ENCODE results near the gene PPM1L.
A peak's percentile ranks its signal among the peaks of the same experiment; 100 is the strongest.

PPM1L gene

DNA sequence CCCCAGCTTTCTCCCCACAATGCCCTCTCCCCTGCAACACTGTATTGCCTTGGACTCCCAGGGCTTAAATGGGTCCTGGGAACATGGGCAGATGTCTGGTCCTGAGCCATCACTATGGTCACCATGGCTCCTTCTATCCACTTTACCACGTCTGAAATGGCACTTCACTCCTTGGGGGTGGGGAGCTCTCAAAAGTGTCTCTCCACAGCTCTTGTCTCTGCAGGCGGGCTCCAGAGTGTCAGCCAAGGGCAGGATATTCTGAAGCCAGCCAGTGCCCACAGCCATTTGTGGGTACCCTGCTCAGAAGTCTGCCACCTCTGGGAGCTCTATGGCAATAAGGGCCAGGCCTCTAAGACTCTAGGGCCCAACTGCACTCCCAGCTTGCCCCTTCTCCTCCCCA is 163.9 kb downstream of the PPM1L start:
- no peak for DNase-seq (ENCODE audit: extremely low read depth, low read depth)
- TF ChIP-seq, protein P1, sequence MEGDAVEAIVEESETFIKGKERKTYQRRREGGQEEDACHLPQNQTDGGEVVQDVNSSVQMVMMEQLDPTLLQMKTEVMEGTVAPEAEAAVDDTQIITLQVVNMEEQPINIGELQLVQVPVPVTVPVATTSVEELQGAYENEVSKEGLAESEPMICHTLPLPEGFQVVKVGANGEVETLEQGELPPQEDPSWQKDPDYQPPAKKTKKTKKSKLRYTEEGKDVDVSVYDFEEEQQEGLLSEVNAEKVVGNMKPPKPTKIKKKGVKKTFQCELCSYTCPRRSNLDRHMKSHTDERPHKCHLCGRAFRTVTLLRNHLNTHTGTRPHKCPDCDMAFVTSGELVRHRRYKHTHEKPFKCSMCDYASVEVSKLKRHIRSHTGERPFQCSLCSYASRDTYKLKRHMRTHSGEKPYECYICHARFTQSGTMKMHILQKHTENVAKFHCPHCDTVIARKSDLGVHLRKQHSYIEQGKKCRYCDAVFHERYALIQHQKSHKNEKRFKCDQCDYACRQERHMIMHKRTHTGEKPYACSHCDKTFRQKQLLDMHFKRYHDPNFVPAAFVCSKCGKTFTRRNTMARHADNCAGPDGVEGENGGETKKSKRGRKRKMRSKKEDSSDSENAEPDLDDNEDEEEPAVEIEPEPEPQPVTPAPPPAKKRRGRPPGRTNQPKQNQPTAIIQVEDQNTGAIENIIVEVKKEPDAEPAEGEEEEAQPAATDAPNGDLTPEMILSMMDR (IDR thresholded peaks at IDR 0.05; ENCODE audit: low read depth, low read length): no peak

DNA sequence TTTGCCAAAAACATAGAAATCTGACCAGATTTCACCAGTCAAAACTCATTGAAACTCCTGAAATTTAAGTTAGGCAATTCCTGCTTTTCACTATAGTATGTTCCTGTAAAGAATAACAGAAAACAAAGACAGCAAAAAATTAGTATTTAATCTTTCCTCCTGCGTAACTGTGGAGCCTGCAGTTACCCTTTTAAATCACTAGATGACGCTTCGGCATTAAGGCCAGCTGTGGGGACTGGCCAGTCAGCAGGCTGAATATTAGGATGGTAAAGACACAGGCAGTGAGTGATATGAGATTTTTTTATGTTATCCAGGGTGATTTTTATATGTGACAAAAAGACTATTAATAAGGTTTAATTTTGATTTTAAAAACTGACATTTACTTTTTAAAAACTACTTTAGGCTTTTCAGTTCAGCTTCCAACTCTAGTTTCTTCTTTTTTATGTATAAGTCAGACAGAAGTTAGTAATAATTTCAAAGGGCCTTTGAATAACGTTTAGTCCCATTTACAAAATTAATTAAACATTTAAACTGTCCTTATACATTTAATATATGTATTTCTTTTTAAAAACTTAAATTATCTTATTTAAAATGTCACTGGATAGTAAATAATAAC is 165.1 kb downstream of the PPM1L start:
- DNase-seq (ENCODE audit: extremely low read depth, low read depth): peak; percentile 11
- TF ChIP-seq, protein P1 (IDR thresholded peaks at IDR 0.05; ENCODE audit: low read depth, low read length): peak; percentile 98

DNA sequence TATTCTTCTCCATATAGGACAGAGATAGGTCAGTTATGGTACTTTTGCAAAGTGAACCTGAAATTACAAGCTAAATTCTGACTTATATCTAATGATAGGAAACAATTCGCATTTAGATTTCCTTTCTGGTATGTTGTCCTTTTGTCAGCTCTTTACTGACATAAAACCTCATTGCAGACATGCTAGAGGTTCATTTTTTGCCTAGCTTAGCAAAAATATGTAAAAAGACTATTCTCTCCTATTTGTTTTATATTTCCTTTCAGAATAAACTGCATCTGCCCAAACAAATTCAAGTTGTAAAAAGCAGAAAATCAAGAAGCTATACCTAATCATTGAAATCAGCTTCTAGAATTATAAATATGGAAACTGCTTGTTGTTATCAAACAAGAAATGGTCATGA is 168.7 kb downstream of the PPM1L start:
- TF ChIP-seq, protein P1 (IDR thresholded peaks at IDR 0.05; ENCODE audit: low read depth, low read length): no peak
- DNase-seq (ENCODE audit: extremely low read depth, low read depth): no peak

DNA sequence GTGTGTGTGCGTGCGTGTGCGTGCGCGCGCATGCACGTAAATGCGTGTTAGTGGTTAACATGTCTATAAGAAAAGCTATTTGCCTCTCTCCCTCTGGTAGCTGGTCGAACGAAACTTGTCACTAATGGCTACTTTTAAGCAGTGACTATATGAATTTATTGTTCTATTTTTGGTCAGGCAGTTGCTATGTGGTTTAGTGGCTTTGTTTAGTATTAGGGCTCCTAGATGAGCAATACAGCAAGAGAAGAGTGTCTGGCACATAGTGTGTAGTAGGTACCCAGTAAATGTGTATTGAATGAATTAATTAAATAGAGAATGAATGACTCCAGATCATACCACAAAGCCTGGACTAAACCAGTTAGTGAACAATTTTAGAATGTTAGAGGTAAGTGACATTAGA is 171.6 kb downstream of the PPM1L start:
- TF ChIP-seq, protein P1 (IDR thresholded peaks at IDR 0.05; ENCODE audit: low read depth, low read length): no peak

DNA sequence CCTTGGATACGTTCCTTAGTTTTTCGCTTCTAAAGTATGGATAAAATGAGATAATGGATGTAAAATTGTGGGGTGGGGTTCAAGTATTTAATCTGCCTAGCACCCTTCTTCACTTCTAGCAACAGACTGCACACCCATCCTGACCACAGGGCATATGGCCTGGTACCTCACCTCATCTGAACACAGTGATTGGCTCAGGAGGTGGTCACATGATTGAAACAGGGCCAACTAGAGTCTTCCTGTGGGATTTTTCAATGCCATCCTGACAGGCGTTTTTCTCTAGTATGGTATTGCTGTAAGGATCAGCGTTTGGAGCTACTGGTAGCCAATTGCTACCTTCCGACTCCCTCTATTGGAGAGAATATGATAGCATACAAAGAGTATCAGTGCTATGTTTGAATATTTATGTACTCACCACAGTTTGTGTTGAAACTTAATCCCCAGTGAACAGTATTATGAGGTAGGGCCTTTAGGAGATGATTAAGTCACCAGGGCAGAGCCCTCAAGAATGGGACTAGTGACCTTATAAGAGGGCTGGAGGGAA is 172.2 kb downstream of the PPM1L start:
- TF ChIP-seq, protein P1 (IDR thresholded peaks at IDR 0.05; ENCODE audit: low read depth, low read length): no peak
- DNase-seq (ENCODE audit: extremely low read depth, low read depth): no peak

More for the DNA sequence above, 171.6 kb downstream of the PPM1L start:
- no peak for DNase-seq (ENCODE audit: extremely low read depth, low read depth)

DNA sequence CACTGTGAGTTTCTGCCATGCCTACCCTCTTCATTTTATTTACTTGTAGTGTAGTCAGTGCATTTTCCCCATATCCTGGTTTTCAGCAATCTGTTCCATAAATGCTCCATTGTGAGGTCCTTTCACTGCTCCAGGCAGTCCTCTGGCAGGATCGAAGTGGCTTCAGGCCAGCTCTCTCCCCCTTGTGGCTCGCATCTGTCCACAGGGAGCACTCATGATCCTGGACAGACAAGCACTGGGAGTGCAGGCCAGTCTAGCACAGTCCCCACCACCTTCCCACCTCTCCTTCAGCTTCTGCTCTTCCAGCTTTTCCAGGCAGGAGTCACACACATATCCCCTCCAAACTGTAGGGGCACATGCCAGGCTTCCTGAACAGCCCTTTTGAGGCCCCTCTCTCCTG is 173.6 kb downstream of the PPM1L start:
- DNase-seq (ENCODE audit: extremely low read depth, low read depth): peak; percentile 4
- TF ChIP-seq, protein P1 (IDR thresholded peaks at IDR 0.05; ENCODE audit: low read depth, low read length): peak; percentile 19

DNA sequence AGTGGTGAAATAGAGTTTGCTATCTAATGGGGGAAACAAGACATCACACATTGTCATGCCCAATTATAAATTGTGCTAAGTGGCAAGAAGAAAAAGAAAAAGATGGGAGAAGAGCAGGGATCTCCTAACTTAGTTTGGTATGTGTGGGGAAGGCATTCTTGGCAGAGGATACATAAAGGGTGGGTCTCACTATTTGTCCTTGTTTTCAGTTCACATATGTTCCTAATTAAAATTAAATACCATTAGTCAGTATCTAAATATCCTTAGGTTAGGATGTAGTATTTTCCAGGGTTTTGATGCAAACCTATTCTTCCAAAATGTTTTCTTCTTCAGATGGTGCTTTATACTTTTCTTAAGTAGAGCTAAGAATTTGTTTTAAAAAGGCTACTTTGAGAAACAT is 175.4 kb downstream of the PPM1L start:
- TF ChIP-seq, protein P1 (IDR thresholded peaks at IDR 0.05; ENCODE audit: low read depth, low read length): no peak
- peak; percentile 15 for DNase-seq (ENCODE audit: extremely low read depth, low read depth)

Data from AG09319 (cell line).